GM19452 (cell line): ENCODE measurements around the gene HSD17B7.
"Not testable (repeated sequence)": the region's sequence is repeated elsewhere in the genome, so short reads cannot be mapped to it uniquely, and the experiment has no call there.

ENCODE experiments used
- ATAC-seq: cut with Tn5 transposase; IDR thresholded peaks from one replicate; pipeline ENCODE4 v1.9.1; 2021; ENCODE audit not compliant: unreplicated experiment

HSD17B7 gene, protein sequence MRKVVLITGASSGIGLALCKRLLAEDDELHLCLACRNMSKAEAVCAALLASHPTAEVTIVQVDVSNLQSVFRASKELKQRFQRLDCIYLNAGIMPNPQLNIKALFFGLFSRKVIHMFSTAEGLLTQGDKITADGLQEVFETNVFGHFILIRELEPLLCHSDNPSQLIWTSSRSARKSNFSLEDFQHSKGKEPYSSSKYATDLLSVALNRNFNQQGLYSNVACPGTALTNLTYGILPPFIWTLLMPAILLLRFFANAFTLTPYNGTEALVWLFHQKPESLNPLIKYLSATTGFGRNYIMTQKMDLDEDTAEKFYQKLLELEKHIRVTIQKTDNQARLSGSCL

DNA sequence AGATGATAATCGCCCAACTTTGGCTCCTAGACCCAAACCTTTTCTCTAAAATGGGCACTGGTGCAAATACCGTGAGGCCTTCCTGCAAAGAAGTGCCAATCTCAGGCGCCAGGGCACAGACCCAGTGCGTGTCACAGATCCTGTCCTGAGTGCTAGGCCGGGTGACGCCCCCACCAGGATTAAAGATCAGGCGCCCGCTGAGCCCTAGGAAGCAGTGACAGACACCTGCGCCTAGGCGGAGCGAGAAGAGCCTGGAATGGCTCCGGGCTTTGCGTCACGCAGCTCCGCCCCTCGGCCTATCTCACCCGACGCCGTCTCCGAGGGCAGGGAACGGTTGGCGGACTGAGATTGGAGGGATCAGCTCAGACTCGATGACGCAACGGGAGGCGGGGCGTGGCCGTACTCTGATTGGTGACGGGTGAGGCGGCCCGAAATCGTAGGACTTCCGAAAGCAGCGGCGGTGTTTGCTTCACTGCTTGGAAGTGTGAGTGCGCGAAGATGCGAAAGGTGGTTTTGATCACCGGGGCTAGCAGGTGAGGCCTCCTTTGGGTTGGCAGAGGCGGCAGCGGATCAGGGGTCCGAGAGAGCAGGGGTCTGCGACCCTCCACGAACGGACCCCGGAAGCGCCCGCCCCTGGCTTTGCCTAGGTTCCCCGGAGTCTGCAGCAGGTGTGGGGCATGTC lies at the start of gene HSD17B7:
Gene HSD17B7 (plus strand): TSS at position 400 of the 682 bp plus-strand sequence. CDS start 99 bp downstream, at position 499.
- peak; percentile 99 for ATAC-seq

DNA sequence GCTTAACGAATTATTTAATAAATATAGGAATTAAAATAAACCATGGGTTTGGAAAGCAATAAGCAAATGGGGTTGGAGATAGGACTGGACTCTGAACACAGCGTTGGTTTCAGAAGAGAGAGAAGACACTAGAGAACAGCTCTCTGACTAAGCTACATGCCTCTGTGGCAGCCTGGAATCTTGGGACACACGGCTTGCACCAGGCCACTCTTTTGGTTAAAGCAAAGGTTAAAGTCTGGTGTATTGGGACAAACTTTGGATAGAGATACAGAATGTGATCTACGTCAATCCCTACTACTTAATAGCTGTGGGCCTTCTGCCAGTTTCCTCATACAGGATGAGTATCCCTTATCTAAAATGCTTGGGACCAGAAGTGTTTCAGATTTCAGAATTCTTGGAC lies 49.7 kb upstream of the HSD17B7 start:
- ATAC-seq, result no peak

DNA sequence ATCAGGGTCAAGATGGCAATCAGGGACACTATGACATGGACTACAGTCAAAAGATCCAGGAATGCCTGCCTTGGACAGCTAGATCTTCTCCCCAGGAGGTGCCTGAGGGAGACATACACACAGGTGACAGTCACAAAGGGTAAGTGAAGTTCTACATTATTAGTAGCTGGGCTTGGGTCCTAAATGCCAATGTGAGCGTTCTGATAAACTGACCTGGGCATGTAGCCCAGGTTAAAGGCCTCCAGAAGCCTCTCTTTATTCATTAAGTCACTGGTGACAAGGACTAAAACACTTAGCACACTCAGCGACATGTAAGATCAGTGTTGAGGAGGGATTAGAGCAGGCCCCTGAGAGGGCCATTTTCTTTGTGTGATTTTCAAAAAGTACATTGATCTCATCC lies 48.9 kb upstream of the HSD17B7 start:
- no peak for ATAC-seq

DNA sequence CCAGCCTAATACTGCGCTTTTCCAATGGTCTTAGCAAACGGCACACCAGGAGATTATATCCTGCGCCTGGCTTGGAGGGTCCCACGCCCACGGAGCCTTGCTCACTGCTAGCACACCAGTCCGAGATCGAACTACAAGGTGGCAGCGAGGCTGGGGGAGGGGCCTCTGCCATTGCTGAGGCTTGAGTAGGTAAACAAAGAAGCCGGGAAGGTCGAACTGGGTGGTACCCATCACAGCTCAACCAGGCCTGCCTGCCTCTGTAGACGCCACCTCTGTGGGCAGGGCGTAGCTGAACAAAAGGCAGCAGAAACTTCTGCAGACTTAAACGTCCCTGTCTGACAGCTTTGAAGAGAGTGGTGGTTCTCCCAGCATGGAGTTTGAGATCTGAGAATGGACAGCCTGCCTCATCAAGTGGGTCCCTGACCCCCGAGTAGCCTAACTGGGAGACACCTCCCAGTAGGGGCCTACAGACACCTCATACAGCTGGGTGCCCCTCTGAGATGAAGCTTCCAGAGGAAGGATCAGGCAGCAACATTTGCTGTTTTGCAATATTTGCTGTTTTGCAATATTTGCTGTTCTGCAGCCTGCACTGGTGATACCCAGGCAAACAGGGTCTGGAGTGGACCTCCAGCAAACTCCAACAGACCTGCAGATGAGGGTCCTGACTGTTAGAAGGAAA lies 44.1 kb upstream of the HSD17B7 start:
- not testable (repeated sequence) for ATAC-seq

DNA sequence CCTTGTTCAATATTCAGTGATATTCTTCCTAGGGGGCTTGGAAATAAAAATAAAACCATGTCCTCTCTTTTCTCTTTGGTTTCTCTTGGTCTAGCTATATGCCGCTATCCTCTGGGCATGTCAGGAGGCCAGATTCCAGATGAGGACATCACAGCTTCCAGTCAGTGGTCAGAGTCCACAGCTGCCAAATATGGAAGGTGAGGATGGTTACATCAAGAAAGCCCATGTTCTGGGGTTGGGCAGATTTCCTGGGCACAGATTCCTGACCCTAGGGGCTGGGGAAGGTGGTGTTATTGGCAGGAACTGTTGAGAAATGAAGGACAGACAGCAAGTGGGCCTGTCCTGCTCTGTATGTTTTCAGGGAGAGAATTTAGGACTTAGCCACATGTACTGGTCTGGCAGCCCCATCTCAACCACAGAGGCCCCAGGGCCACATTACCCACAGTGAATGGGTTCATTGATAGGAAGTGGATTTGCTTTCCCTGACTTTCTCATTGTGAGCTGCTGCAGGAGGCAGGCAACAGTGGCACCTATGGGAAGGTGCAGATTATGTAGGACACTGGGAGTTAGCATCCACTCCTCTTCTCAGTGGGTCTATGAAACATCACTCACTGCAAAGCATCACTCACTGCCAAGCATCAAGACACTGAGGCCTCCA lies 37.4 kb upstream of the HSD17B7 start:
- no peak for ATAC-seq

DNA sequence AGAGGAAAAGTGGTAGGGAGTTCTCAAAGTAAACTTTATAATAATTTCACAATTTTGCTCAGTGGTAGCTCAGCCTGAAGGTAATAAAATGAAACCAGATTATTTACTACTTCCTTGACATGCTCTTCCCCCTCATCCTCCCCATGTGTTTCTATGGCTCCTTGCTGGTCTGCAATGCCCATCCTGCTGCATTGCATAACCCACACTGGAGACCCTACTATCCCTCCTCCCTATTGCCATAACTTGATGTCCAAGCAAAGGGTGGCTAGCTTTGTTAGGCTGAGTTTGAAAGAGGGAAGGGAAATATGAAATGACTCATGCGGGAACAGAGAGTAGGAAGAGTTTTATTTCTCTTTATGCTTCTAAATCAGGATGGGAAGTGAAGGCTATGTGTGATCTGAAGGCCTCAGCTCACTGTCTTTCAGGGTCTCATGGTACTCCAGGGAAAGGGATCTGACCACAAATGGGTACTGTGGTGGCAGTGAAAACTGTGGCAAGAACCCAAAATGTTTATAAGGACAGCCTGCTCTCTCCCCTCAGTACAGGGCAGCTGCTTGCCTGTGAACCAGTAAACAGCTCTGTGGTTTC lies 36.4 kb upstream of the HSD17B7 start:
- no peak for ATAC-seq

DNA sequence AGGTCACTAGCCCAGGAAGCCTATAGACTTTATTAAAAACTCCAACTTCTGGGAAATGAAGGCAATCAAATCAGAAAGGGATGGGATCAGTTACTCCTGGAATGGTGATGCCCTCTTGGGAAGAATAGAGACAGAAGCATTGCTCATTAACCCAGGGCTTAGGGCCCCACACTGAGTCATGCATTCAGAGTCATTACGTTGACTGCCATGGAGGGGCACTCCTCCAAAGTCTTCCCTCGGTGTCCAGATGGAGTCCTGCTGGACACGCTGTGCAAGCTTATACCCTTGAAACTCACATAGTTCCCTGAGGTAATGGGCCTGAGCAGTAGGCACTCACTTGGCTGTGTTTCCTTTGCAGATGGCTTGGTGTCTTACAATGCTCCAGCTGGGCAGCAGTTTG lies 35.2 kb upstream of the HSD17B7 start:
- ATAC-seq, result no peak

DNA sequence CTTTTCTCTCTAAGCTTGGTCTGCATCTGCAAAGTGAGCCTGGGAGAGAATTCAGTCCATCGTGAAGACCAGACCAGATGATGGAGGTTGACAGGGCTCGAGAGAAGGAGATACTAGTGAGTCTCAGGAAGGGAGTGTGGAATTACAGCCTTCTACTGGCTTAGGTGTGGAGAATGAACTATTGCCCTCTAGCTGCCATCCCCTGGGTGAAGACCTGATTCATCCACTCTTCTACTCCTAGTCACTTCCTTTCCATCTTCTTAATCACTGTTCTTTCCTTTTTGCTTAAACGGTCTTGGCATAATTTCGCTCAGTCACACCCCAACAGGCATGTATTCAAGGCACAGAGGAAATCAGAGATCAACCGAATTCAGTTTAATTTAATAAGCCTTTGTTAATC lies 34.0 kb upstream of the HSD17B7 start:
- ATAC-seq, result no peak

DNA sequence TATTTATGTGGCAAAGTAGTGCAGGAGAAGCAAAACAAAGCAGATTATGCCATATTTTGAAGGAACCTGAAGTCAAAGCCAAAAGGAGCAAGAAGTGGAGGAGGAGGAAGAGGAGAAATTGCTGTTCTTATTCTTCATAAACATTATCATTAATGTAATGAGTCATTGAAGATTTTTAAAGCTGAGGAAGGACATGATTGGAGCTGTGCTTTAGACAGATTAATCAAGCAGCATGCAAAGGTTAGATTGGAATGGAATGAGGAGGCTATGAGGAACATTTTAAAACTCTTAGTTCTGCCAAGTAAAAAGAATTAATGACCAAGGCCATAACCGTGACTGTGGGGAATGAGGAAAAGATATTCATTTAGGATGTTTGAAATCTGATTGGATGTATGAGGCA lies 33.0 kb upstream of the HSD17B7 start:
- no peak for ATAC-seq

DNA sequence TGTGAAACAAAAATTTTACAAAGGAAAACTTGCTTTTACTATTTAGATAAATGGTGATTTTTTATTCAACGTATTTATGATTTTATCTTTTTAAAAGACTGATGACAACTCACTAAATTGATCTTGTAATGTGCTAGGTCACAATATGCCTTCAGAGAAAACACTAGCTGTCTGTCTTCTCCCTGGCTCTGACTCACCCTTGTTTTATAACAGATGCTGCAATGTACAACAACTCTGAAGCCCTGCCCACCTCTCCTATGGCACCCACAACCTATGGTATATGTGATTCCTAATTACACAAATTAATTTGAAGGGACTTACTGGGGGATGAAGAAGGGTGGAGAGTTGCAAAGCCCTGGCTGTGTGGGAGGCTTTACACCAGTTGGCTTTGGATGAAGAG lies 24.7 kb upstream of the HSD17B7 start:
- ATAC-seq, result no peak

DNA sequence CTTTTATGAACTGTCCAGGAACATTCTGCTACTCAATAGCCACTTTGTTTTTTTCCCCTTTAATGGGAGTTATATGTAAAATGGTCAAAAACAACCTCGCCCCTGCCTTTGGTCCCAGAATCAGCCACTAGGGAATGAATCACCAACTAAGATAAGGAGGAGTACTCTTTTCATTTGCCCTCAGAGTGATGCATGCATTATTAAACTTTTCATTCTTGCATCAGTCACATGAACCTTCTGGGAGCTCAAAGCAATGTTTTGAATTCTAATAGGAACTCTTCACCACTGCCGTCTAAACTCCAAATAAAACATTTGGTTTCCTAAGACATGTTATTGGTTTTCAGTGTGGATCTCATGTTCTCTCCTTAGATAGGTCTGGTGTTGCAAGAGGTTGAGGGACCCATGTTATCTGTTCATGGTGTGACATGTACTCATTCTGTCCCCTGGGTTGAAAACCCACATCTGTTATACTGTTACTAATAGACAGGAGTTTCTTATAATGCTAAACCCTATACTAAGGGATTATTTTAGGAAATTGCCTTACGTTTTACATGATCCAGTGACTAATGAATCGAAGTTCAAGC lies 17.8 kb upstream of the HSD17B7 start:
- ATAC-seq, result no peak

DNA sequence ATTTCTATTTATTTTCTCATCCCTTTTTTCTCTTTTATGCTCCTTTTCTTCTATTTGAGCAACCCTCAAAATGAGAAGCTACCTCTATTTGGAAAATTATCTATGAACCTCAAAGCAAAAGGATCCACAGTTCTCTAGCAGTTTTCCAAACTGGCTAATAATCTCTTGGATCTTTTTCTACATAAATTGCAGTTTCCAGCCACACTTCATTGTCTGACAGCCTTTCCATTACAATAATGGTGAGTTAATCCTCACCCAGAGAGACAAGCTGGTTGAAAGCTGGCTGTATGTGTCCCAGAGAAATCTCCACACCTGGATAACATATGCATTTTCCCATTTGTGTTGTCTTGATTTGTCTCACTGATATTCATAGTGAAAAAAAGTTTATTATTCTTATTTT lies 16.5 kb upstream of the HSD17B7 start:
- ATAC-seq, result no peak

DNA sequence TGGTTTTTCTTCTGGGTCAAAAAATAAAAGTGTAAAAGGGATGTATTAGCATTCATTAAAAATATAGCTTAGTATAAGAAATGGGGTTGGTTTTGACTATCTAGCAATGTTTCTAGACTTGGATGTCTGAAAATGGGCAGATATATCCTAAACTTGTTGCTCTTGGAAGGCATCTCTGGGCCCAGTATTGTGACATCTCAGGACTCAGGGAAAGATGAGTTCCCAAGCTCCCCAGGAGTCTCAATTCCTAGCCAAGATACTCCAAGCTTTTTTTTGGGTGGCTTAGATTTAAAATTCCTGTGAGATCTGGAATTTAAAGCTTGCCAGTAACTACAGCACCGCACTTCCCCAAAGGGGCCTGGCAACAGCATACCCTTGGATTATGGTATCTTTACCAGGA lies 11.5 kb upstream of the HSD17B7 start:
- ATAC-seq, result no peak

DNA sequence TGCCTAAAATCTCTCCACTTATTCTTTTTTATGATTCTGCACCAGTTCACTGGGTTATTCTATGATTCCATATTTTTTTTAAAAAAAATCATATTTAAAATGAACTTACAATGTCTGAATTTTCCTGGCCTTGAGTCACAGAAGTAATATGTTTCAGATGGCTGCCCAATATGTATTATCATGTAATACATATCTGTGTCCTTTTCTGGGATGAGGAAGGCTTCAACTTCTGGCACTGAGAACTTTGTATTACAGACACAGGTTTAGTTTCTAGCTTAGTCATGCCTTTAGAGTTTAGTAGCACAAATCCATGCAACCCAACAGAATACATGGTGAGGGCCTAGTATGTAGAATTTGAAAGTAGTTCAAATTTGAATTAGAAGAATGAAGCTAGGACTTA lies 7.8 kb upstream of the HSD17B7 start:
- no peak for ATAC-seq

DNA sequence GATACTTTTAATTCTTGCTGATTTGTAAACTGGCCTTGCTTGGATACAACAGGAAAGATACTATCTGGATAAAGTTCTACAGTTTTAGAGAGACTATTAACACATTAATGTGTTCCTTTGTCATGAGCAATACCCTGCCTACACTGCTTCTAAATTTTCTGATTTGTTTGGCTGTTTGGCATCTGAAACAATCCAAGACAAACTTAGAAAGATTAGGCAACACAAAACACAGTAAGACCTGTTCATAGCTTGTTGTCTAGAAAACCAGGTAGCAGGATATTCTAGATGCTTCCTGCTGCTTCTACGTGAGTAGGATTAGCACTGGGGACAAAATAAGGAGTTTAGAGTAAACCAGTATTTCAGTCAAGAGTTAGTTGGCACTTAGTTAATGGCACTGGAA lies 5.6 kb upstream of the HSD17B7 start:
- ATAC-seq, result not testable (repeated sequence)

DNA sequence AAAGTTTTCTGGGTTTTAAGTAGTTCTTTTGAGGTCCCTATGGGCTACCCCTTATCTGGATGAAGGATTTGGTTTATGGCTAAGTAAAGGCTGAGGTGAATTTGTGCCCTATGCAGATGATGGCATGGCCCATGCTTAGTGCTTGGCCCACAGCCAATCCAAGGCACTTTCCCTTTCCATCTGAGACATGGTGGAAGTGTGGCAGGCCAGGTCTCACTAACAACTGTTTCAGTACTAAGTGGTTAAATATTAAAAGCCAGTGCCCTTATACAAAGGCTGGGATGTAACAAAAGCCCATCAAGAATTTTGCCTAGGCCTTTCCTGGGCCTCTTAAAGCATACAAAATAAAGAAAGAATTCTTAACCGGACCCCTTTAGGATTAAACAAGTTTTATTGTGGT lies 1.7 kb upstream of the HSD17B7 start:
- not testable (repeated sequence) for ATAC-seq

DNA sequence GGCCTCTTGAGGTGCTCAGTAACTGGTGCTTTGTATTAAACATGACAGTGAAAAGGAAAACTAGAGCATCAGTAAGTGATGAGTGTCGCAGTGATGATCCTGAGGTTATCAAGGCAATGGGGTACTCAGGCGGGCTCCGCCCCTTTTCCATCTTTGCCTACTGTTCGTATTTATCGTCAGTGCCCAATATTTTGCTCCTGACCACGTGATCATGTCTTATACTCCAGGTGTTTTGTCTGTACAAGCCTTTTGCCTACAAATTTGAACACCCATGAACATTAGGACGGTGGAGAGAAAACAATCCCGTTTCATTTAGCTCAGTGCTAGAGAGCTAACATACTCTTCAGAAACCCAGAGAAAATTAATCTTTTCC lies 469 bp downstream of the HSD17B7 start:
- not testable (repeated sequence) for ATAC-seq

DNA sequence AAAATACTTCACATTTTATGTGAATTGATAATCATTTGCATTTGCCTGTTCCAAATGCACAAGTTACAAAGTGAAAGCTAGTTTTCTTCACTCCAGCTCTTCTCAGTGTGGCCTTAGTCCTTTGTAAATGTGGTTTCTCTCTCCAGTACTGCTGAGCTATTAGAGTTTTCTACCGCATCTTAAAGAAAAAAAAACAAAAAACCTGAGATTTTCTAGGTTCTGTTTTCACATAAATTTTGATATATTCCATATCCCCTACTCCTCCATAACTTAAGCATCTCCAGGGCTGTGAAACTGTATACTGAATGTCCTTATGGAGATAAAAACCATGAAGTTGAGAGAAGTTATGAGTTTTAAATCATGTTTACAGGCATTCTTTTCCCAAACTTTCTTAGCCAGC lies 3.8 kb downstream of the HSD17B7 start:
- not testable (repeated sequence) for ATAC-seq

DNA sequence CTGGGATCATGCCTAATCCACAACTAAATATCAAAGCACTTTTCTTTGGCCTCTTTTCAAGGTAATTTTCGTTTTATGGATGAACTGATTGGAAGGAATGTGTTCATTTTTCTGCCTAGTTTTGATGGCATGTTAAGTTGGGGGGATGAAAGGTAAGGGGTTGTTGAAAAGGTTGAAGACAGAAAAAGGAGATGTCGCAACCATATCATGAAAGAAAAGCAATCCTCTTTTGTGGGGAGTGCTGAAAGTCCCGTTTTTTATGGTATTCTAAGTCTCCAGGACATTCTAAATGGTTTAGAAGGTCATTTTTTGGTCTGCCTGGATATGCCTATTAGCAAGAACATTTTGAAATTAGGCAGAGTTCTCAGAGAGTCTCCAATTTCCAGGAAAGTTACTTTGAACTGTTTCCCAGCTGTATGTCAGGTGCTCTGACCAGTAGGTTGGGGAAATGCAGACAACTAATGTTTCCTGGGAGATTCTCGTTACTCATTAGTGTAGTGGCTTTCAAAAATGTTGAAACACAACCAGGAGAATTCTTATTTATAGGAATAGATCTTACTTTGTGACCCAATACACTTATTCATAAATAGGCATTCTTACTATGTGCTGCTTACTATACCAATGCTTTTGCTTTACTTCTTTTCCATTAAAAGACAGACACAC lies 6.2 kb downstream of the HSD17B7 start:
- not testable (repeated sequence) for ATAC-seq
